LoVo (cell line): ENCODE results near the gene RAB20.
"Not testable (repeated sequence)": the region's sequence is repeated elsewhere in the genome, so short reads cannot be mapped to it uniquely, and the experiment has no call there.

Experiments
- DNase-seq: peaks from one replicate; pipeline ENCODE4 v3.0.0-alpha.2; 2016; ENCODE audit warnings: low spot score

RAB20 gene

DNA sequence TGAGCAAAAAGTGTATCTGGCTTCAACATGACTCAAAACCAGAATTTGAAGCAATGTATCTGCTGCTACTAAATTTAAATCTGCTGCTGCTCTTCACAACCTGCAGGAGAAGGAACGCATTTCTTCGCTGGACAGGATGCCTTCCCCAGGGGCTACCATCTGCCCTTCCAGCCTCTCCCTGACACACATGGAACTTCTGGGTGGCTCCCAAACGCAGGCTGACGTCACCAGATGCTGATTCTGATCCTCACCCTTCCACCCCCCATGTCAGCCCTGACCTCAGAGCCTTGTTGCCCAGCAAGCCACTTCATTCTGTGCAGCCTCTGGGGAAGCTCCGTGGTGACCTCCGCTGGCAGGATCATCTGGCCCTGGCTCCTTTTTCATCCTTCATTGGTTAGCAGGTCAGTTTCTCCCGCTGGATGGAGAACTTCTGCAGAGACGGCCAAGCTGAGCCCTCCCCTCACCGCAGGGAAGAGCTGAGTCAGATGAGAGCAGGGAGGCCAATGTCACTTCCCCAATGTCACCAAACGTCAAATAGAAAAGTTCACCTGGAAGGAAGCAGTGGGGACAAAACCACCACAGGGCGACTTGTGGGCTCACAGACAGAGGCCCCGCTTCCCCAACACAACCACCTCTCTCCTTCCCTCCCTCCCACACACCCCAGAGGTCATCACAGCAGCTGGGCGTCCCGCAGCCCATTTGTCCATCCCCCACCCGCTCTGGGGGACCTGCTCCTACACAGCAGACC is 14.0 kb upstream of the RAB20 start:
- DNase-seq: no peak

DNA sequence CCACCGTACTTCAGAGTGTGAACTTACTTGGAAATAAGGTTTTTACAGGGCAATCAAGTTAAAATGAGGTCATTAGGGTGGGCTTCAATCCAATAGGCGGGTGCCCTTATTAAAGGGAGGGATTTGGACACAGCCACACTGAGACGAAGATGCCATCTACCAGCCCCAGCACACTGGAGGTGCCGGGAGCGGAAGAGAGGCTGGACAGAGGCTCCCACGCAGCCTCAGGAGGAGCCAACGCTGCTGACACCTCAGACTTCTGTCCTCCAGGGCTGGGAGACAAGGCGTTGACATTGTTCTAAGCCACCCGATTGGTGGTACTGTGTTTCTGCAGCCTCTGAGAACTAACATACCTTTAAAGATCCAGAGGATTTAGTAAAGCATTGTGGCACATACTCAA is 12.6 kb upstream of the RAB20 start:
- no peak for DNase-seq

- DNase-seq: no peak
Observed at GRCh38 chr13:110572778-110573118, 11.2 kb upstream of the RAB20 start.

DNA sequence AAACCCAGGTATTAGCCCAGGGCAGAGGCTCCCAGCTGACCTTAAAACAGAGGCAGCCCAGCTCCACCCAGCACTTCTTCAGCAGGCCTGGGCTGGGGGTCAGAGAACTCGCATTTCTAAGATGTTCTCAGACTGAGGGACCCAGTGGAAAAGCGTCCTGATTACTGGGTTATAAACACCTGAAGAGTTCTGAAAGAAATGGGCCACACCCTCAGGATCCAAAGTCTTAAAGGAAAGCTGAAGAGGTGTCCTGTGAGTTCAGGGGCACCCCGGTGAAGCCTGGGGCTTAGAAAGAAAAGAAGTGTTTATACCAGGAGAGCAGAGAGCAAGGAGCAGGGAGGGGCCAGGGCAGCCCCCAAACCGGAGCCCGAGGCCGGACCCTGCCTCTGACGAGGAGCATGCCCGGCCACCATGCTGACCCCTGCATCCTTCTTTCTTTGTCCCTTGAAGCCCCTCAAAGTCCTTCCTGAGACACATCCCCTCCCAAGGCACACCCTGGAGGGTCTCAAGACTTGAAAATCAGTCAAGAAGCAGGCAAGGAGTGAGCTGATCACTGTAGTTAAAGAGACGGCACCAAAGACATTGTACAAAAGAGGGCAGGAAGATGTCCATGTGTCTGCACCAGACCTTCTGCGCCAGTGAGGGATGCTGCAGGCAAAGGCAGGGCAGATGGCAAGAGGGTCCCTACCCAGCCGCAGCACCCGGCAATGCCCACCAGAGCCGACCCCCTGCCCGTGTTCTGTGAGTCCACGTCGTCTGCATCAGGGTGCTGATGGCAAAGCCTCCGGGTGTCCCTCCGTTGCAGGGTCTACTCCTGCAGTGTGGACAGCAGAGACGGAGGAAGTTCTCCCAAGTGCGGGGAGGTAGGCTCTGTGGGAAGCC is 10.6 kb upstream of the RAB20 start:
- DNase-seq: no peak

DNA sequence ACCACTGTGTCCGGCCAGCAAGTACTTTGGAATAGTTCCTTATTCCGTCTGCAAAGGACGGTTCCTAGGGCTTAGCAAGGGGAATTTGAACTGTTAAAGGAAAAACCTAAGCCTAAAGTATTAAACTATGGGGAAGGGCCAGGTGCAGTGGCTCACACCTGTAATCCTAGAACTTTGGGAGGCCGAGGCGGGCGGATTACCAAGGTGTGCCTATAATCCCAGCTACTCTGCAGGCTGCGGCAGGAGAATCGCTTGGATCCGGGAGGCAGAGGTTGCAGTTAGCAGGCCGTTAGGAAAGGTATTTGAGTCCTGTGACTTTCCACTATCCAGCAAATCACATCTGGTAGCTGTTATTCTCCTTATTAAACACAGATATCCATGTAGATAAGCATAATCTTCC is 9.4 kb upstream of the RAB20 start:
- no peak for DNase-seq

- not testable (repeated sequence) for DNase-seq
Observed at GRCh38 chr13:110569962-110570361, 8.4 kb upstream of the RAB20 start.

DNA sequence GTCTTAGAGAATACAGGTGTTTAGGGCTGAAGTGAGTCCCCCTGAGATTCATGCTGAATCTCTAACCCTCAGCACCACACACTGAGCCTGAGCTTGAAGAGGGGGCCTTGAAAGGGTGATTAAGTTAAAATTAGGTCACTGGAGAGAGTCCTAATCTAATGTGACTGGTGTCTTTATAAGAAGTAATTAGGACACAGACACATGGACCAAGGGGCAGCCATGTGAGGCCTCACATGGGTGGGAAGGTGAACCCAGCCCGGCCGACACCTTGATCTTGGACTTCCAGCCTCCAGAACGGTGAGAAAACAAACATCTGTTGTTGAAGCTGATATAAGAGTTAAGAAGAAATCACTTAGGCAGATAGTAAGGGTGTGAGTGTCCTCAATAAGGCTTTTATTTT is 7.1 kb upstream of the RAB20 start:
- DNase-seq: no peak

DNA sequence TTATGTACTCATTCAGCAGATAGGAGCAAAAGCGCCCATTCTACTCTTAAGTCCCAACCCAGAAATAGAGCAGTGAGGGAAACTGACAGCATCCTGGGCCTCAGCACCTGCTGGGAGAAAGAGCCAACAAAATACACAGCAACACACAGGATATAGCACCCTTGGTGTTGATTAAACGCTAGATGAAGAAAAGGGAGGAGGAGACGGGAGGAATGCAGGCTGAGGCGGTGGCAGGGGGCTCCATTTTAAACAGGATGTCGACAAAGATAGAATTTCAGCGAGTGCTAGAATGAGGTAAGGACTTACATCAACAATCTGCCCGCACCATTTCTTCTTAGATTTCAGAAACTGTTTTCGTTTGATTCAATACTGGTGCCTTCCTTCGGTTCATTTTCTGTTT is 4.6 kb upstream of the RAB20 start:
- DNase-seq: no peak

GRCh38 chr13:110565296-110565695 is 3.8 kb upstream of the RAB20 start:
- DNase-seq: no peak

DNA sequence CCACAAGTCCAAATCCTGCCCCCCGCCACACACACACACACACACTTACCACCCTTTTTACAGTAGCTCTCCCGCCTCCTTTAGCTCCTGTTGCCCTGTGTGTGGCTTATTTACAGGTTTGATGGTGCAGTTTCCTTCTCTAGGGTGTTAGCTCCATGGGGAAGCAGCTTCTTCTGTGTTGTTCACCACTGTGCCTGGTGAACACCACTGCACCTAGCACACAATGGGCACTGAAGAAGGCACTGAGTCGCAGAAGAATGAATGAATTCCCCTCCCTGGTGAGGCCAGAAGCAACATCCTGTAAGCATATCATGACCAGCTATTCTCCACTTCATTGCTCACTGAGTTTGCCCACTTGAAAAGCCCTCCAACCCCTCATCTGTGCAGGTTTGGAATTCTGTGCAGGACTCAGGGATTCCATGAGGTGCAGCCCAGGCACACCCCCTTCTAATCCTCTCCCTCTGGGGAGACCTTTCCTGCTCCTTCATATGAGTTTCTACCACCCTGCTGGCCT is 3.0 kb upstream of the RAB20 start:
- DNase-seq: no peak

GRCh38 chr13:110563463-110563774 is 1.9 kb upstream of the RAB20 start:
- DNase-seq: no peak

DNA sequence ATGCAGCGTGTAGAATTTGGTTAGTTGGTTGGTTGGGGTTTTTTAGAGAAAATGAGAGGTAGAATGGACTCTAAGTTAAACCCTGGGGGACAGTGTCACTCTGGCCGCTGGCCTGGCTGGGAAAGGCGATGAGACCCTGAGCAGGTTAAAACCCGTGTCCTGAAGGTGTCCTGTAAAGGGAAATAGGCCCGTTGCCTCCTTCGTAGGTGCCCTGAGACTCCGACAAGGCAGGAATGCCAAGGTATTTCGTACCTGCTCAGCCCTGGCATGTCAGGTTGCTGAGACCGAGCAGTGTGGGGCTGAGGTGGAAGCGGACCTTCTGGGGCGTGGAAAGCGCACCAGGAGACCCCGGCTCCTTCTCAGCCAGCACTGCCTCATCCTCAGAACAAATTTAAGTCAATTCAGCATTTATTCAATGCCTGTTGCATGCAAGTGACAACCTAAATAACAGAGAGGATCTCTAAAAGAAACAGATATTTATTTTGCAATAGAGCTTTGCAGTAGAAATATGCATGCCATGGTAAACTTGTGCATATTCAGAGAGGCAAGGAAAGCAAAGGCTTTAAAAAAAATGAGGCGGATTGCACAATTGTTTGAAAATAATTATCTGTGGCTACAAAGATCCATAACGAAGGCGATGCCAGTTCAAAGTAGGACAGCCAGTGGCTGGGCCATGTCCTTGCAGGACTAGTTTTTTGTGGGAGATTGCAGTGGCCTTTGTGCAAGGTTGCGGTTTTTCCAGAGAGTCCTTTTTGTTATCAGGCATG is 1.4 kb upstream of the RAB20 start:
- DNase-seq: no peak

GRCh38 chr13:110562036-110562597 is 595 bp upstream of the RAB20 start:
- DNase-seq: peak; percentile 16

DNA sequence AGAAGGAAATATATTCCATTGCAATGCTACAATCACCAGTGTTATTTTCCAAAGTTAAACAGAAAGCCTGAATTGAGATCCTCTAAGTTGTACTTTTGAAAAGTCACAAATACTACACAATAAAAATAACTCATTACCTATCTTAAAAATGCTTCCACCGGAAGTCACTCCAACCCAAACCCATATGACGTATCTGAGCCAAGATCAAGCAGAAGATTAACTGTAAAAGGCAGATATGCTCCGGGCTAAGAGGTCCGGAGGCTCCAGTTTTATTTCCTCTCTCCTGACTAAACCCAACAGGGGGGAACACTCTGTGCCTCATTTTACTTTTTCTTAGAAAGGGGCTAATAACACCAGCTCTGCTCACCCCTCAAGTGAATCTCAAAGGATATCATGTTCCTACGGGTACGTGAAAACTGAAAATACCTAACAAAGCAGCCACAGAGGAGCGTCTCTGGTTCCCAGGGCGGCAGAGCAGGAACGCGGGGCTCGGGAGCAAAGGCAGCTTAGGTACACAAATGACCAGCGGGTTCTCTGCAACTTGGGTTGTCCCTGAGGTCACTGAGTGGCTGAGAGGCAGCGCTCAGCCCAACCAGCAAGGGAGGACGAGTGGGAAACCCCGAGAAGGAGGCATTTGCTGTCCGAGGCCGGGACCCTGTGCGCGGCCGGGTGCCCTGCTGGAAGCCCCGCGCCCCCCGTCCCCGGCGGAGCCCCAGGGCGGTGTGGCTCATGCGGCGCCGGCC is 750 bp downstream of the RAB20 start:
- no peak for DNase-seq

DNA sequence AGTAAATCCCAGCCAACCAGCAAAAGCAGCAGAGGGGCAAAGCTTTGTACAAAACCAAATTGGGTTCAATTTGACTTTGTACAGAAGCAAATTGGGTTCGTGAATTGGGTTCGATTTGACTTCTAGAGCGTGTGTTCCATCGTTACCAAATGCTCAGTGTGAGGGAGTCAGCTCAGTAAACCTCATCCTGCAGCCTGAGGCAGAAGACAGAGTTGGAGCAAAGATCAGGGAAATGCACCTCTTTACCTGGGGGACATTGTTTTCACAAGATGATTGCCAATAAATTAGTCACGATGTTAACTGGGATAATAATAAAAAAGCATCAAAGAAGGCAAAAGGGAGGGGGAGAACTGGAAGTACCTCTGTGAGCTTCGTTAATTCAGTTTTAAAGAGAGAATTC is 1.5 kb downstream of the RAB20 start:
- no peak for DNase-seq

- DNase-seq: no peak
Observed at GRCh38 chr13:110559429-110559943, 2.0 kb downstream of the RAB20 start.

- DNase-seq: no peak
Observed at GRCh38 chr13:110557610-110558305, 3.8 kb downstream of the RAB20 start.

DNA sequence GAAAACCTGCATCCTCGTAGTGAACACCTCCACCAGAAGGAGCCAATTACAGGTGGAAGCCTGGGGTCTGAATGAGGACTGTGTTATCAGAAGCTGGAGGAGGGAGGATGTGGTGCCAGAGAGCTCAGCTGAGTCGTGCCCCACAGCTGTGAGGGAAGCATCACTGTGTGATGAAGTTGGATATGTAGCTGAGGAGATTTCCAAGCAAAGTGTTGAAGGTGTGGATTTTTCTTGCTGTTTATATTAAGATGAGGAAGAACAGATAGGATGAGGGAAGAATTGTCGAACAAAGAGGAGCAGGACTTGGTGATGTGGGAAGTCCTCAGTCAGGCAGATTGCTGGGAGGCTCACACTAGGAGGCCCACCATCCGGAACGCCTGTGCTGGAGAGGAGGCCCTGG is 4.4 kb downstream of the RAB20 start:
- no peak for DNase-seq

GRCh38 chr13:110556224-110556606 is 5.3 kb downstream of the RAB20 start:
- DNase-seq: no peak

DNA sequence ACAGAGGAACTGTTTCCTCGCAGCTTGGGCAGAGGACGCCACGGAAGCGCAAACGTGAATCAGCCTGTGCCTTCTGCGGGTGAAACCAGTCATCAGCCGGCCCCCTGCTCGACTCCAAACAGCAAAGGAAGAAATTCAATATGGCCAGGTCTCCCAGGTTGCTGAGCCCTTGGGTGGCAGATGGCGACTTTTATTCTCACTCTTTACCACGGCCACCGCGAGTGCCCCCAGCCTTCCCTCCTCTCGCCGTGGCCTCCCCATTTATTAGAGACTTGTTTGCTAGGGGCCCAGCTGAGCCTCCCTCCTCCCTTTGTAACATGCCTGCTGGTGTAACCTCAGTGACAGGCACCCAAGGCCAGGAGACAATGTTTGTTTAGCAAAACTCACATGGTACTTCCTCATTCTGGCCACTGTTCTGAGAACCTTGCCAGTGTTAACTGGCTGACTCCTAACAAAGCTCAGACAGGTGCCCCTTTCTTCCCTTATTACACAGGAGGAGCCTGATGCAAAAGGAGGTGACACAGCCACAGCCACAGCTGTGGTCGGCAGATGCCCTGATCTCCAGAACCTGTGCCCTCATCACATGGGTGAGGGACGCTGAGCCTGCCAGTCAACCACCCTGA is 5.8 kb downstream of the RAB20 start:
- DNase-seq: no peak
